Measurements from ENCODE around the gene SLC2A10.
"Not testable (repeated sequence)": the region's sequence is repeated elsewhere in the genome, so short reads cannot be mapped to it uniquely, and the experiment has no call there.

SLC2A10 gene

DNA sequence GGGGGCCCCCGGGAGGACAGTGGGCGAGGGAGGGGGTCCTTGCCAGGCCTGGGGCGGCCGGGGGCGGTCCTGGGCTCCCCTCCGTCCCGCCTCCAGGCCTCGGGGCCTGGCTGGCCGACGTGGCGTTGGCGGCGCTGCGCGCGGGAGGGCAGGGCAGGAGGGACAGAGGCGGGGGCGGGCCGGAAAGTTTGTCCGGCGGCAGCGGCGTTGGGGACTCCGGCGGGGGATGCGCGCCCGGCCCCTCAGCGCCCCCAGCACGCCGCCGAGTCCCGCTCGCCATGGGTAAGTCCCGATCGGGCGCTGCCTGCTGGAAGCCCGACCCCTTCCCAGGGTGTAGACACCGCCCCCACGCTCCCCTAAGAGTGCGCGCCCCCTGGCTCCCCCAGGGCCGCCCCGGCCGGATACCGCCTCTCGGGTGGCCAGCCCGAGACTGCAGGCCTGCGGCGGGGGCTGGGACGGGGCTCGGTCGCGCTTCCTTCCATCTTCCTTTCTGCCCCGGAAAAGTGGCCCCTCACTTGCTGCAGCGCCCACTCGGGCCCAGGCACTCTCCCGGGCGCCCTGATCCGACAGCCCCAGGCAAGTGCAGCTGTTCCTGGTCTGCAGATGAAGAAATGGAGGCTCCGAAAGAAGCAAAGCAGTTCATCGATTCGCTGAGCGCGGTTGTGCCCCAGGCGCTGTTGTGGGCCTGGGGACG is at the start of gene SLC2A10:
SLC2A10 (plus strand) TSS at position 191 of the 694 bp plus-strand sequence; CDS start at position 279, 88 bp downstream.
- peak; percentile 40 for DNase-seq (ENCODE audit: low read depth)

DNA sequence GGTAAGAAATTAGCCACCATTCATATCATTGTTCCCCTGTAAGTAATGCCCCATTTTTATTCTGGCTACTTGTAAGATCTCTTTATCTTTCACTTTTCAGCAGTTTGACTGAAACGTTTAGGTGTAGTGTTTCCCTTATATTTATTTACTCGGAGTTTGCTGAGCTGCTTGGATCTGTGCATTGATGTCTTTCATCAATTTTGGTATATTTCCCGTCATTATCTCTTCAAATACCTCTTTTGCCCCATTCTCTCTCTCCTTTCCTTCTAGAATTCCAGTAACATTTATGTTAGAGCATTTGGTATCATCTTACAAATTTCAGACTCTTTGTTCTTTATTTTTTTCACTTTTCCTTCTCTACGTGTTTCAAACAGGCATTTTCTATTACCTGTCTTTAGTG is 49.0 kb upstream of the SLC2A10 start:
- DNase-seq (ENCODE audit: low read depth) = no peak

DNA sequence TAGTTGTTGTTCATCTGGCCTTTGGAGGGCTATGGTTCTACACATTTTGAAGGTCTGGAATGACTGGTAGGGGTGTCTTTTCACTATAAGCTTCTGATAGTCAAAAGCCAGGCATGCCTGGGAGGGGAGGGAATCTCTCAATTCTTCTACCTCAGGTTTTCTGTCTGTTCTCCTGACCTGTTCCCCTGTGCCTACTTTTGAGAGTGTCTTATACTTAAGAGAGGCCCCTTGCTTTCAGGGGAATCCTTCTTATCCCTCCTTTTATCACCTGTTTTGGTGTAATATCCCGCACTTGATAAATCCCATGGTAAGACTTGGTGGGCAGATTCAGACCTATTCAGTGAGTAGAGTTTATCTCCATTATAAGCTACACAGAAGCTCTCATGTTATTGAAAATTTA is 47.8 kb upstream of the SLC2A10 start:
- no peak for DNase-seq (ENCODE audit: low read depth)

DNA sequence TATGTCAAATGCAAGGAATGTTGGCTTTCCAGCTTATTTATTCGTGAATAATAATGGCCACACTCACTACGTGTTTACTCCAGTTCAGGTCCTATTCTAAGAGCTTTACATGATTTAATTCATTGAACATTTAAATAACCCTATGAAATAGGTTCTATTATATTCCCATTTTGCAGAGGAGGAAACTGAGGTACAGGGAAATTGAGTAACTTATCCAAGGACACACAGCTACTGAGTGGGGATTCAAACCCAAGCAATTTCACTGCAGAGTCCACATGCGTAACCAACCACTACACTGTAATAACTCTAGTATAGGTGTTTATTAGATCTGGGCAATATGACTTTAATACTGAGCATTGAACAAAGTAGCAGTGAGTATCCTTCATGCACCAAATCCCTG is 45.9 kb upstream of the SLC2A10 start:
- DNase-seq (ENCODE audit: low read depth) = no peak

DNA sequence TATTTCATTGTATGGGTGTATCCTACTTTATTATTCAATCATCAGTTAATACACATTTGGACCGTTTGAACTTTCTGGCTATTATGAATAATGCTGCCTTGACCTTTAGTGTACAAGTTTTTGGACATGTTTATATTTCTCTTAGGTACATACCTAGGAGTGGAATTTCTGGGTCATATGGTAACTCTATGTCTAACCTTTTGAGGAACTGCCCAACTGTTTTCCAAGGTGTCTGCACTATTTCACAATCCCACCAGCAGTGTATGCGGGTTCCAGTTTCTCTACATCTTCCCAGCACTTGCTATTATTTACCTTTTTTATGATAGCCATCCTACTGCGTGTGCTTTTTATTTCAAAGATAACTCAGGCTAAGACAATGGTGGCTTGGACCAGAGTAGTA is 43.8 kb upstream of the SLC2A10 start:
- DNase-seq (ENCODE audit: low read depth) = no peak

DNA sequence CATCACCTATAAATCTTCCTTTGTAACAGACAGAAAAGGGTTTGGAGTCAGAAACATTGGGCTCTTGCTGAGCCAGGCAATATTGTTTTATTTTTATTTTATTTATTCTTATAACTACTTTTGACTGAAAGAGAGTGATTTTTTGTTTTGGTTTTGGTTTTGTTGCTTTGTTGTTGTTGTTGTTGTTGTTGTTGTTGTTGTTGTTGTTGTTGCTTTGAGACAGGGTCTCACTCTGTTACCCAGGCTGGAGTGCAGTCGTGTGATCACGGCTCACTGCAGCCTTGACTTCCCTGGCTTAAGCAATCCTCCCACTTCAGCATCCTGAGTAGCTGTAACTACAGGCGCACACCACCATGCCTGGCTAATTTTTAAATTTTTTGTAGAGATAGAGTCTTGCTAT is 43.1 kb upstream of the SLC2A10 start:
- no peak for DNase-seq (ENCODE audit: low read depth)

DNA sequence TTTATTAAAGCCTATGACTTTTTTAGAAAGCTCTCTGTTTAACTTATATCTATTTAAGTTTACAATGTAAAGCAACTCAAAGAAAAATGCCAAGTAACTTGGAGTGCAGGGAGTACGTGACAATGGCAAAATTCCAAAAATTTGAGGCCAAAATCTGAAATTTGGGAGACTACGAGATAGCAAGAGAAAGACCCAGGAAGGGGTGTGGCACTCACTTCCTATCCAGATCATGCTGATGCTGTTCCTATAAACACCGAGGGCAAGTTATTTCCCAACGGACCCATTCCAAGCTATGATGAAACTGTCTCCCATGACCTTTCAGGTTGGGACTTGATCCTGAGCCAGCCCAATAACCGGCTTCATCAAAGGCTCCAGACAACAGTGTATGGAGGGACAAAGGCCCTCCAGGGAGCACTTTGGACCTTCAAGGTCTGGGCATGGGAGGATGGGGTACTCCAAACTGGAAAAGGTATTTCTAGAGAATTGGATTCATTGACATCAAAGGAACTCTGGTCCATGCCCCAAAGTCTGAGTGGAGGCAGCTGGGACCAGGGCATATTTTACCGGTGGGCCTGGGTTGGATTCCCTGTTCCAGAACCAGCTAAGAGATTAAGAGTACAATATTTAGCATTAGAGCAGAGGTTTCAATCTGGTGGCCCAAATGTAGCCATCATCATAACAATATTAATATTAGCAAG is 42.5 kb upstream of the SLC2A10 start:
- DNase-seq (ENCODE audit: low read depth) = no peak

DNA sequence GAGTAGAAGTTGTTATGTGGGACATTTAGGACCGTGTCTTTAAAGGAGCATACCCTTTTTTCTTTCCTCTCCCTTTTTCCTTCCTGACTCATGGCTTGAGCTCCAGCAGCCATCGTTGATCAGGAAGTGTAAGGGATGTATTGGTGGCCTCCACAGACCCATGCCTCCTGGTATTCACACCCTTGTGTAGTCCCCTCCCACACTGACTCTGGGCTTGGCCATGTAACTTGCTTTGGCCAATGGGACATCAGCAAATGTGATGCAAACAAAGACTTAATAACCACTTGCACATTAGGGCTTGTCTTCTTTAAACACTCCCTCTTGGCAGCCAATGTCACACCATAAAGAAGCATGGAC is 39.2 kb upstream of the SLC2A10 start:
- DNase-seq (ENCODE audit: low read depth) = no peak

DNA sequence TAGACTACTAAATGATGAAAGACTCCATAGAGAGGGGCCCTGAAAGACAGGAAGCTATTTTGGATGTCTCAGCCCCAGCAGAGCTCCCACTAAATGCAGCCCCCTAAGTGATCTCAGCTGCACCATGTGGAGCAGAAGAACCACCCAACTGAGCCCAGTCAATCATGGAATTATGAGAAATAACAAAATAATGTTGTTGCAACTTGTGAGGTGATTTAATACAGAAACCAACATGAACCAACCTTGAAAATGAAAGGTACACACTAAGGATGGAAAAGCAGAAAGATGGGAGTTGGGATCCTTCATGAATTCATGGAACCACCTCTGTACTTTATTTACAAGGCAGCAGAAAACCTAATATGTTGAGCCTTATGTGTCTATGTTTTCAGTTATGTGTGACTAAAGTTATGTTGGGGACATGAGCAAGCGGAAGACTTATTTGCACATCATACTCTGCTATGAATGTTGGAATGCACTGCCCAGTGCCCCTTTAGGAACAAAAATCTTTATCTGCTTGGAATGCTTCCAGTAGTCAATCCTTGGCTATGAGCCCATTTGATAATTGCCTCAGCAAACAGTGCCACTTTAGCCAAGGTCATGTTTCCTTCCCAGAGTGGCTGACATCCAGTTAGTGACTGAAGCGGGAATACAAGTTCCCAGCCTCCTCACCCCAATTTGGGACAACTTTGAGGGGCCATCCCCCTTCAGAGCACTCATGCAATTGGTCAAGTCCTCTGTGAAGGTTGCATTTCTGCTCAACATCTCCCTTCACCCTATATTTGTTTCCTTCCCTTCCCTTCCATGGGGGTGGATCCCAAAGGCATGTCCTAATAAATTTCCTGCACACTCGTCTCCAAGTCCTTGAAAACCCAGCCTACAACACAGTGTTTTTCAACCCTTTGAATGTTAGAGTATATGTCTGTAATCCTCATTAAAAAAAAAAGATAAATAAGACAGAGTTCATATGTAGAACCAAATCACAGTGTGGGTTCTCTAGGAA is 38.6 kb upstream of the SLC2A10 start:
- no peak for DNase-seq (ENCODE audit: low read depth)

DNA sequence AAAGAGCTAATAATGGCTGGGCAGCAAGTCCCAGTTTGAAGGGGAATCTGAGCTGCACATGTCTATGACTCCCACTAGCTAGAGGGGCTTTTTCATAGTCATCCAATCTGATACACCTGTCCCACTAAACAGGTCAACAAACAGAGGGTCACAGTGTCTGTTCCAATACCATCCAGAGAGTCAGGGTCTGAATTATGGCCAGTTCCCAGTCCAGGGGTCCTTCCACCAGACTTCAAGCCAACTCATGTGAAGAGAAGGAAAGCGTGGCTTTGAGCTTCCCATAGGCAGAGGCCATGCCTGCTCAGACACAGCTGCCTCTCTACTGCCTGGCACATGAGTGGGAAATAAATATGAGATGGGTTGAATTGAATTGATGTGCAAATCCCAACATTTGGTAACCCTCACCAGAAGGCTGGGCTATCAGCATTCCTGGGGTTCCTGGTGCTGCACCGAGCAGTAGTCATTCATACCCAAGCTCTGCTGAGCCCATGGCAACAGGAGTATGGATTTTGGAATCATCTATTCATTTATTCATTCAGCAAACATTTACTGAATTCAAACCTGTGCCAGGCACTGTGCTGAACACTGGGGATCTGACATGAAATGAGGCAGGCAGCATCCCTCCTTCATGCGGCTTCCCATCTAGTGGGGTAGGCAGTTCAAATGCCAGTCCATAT is 37.4 kb upstream of the SLC2A10 start:
- DNase-seq (ENCODE audit: low read depth) = no peak

DNA sequence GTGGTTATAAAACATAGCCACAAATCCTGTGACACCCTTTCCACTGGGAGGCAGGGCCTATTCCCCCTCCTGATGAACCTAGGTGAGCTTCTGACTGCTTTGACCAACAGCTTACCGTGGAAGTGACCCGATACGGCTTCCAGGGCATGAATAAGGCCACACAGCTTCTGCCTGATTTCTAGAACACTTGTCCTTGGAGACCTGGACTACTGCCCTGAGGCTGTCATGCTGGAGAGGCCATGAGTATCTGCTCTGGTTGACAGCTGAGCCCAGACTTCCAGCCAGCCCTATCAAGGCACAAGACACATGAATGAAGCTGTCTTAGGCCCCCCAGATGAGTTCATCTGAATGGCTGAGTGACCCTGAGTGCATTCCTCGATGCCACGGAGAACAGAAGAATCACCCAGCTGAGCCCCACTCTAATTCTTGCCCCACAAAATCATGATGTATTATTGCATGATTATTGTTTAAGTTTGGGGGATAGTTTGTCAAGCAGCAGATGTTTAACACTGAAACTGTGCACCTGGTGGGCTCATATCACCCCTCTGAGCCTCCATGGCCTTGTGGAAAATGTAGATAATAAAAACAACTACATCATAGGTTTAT is 36.8 kb upstream of the SLC2A10 start:
- DNase-seq (ENCODE audit: low read depth) = no peak

DNA sequence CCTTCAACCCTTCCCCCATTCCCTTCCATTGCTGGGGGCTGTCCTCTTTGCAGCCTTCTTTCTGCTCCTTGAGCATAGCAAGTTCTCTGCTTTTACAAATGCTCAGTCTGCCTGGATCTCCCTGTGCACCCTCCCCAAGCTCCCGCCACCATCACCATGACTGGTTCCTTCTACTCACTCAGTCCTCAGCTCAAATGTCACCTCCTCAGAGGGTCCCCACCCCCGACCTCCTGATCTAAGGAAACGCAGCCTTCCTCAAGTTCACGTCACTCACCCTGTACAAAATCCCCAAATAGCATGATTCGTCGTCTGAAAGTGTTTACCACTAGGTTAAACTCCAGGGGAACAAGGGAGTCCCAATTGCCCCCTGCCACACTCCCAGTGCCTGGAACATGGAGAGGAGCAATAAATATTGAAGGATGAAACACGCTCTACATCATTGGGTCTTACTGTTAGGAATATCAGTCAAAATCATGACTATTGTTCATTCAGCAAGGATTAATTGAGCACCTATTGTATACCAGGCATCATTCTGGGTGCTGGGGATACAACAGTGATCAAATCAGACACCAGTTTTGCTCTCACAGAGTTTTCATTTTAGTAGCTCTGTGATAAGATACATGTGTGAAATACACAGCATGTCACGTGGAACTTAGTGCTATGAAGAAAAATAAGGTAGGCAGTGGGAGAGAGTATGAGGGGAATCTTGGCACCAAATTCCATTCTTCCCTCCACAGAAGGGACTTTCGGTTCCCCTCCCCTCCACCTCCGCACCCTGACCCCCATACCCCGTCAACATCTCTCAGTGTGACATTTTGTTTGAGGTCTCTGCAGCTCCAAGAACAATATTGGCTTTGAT is 35.8 kb upstream of the SLC2A10 start:
- no peak for DNase-seq (ENCODE audit: low read depth)

DNA sequence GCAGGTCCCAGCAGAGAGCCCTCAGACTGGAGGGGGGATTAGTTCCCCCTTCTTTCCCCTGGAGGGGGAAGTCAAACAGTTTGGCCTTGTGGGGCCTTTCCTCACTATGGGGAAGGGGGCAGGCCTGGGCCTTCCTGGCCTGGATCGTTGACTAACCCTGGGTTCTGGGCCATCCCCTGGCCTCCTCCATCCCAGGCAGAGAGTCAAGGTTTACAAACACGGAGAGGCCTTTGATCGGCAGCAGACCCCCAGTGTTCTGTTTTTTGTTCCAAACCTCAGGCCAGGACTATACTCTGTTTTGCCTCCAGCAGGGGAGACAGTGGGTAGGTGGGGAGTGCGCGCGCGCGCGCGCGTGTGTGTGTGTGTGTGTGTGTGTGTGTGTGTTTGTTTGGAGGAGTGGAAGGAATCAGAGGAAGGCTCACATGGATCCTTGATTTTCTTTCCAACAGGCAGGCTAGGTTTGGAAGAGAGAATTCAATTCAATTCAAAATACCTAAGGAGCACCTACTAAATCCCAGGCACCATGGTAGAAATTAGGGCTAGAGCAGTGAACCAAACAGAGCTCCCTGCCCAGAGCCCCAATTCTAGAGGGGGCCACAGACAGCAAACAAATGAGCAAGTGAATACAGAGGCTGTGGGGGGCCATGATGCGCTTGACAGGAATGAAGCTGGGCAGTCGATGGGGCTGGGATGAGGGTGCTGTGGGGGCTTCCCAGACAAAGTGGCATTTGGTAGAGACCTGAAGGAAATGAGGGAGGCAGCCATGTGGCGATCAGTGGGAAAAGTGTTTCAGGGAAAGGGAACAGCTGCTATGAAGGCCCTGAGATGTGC is 35.0 kb upstream of the SLC2A10 start:
- no peak for DNase-seq (ENCODE audit: low read depth)

DNA sequence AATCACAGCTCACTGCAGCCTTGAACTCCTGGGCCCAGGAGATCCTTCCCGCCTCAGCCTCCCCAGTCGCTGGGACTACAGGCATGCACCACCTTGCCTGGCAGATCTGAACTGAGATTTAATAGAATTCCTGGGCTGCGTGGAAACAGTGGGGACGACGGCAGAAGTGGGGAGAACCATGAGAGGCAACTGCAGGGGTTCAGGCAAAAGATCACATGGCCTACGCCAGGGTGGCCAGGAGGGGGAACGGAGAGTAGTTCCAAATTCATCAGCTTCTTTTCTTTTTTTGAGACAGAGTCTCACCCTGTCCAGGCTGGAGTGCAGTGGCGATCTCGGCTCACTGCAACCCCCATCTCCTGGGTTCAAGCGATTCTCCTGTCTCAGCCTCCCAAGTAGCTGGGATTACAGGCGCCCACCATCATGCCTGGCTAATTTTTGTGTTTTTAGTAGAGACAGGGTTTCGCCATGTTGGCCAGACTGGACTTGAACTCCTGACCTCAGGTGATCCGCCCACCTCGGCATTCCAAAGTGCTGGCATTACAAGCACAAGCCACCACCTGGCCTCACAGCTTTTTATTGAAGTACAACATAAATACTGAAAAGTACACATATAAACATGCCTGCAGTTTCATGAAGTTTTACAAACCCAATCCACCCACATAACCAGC is 32.7 kb upstream of the SLC2A10 start:
- not testable (repeated sequence) for DNase-seq (ENCODE audit: low read depth)

DNA sequence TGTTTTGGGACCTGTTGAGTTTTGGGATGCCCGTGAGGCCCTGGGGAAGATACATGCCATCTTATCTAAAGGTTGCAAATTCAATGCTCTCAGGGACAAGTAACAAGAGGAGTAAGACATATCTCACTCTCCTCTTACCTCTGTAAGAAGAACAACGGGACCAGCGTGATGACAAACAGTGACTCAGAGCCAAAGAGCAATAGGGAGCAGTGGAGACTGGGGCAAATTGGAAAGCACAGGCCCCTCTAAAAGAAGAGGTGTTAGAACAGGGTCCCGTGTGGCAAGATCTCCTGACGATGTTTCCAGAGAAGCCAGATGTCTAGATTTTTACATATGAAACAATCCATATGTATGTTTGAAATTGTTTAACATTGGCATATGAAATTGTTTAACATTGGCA is 31.8 kb upstream of the SLC2A10 start:
- DNase-seq (ENCODE audit: low read depth) = no peak

DNA sequence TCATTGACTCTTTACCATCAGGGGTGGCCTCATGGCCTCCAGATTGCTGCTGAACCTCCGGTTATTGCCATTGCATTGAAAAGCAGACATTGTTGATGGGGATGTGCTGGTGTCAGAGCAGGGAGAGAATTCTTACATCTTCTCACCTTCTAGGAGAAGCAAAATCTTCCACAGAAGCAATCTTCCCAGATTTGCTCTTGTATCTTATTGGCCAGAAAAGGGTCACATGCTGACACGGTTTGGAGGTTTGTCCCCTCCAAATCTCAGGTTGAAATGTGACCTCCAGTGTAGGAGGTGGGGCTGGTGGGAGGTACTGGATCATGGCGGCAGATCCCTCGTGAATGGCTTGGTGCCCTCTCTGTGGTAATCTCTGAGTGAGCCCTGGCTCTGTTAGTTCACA is 30.9 kb upstream of the SLC2A10 start:
- DNase-seq (ENCODE audit: low read depth) = no peak

DNA sequence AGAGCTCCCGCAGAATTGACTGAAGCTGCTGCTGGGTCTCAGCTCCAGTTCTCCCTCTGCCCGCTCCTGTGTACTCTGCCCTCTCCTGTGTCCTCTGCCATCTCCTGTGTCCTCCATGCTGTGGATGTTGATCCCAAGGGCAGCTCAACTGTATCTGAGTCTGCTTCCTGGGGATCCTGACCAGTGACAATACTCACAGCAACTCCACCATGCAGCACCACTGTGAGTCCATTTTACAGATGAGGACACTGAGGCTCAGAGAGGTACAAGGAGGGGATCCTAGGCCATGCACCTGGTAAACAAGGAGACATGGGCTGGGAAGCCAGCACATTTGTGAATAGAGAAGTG is 28.8 kb upstream of the SLC2A10 start:
- DNase-seq (ENCODE audit: low read depth) = no peak

DNA sequence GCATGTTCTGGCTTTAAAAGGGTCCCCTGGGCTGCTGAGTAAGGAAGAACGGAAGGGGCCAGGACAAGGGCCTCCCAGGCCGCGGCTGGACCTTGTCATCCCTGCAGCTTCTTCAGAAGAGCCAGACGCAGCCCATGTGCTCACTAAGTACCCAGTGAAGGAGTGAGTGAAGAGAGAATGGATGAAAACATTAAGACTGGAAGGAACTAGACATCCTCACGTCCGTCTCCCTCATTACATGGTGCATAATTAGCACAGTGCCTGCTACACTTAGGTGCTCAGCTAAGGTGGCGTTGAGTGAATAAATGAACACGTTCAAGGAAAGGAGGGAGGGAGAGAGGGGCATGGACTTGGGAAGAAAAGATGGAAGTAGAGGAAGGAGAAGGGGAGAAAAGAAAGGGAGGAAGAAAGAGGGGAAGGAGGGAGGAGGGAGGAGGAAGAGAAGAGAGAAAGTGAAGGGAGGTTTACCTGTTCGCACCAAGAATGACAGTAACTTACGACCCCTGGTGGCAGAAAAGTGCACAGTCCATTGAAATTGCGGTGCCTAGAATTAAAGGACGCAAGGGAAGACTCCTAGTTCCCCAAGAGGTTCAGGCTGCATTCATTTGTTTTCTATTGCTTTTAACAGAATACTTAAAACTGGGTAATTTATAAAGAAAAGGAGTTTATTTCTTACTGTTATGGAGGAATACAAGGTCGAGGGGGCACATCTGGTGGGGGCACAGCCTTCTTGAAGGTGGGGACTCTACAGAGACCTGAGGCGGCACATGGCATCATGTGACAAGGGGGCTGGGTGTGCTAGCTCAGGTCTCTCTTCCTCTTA is 28.2 kb upstream of the SLC2A10 start:
- DNase-seq (ENCODE audit: low read depth) = peak; percentile 50
